Endothelial cell of umbilical vein (primary cell): ENCODE measurements around the gene INTS11. TPM values are rescaled to one million over a fixed set of nuclear protein-coding genes. Genes with fewer than 3 reads are reported as not detected.

Source experiments
- BruUV-seq: library from RNA; stranded (reverse); fragments of 400-500 nt; replicated peaks from 2 replicates; lab custom pipeline; 2021; lab: Mats Ljungman, UMichigan
- CTCF ChIA-PET: fragments of 300-600, 350-600 bp; sonication (Branson Sonifier 250); formaldehyde crosslinking; loops from one replicate; lab custom pipeline; 2021; ENCODE audit warnings: antibody characterized with exemption, inconsistent platforms; lab: Charles Lee
- POLR2A ChIA-PET: fragments of 300-600, 350-600 bp; sonication (Branson Sonifier 250); formaldehyde crosslinking; loops from one replicate; lab custom pipeline; 2021; ENCODE audit warnings: antibody characterized with exemption, inconsistent platforms; lab: Charles Lee
- DNase-seq: peaks from one replicate; pipeline ENCODE4 v3.0.0-alpha.2; 2011; ENCODE audit warnings: low read depth, low spot score
- FAIRE-seq: peaks from 2 replicates; lab custom pipeline; 2011; peaks lifted over from hg19 to GRCh38; lab: Jason Lieb, UNC
- H2AFZ ChIP-seq: 2 replicates; pipeline ENCODE4 v1.6.0; 2012; ENCODE audit warnings: low read depth, low read length, control low read depth, inconsistent platforms
- H3K27ac ChIP-seq: 2 replicates; pipeline ENCODE4 v1.5.1; 2011; ENCODE audit warnings: low read depth, mild to moderate bottlenecking, control low read depth, low read length, moderate library complexity; ENCODE audit not compliant: insufficient read depth
- H3K27me3 ChIP-seq, 2 experiments: 2 replicates each; pipeline versions ENCODE4 v1.6.0 to v1.6.1; 2011; ENCODE audit warnings: low read length in 2 of 2, mixed read lengths in 1 of 2; ENCODE audit not compliant: control insufficient read depth in 2 of 2, insufficient read depth in 2 of 2
- H3K36me3 ChIP-seq, 2 experiments: 2 replicates in 1 of 2; 3 replicates in 1 of 2; pipeline ENCODE4 v1.5.1; 2011; ENCODE audit warnings: low read length in 2 of 2, mild to moderate bottlenecking in 1 of 2, moderate library complexity in 1 of 2; ENCODE audit not compliant: control insufficient read depth in 2 of 2, insufficient read depth in 2 of 2; ENCODE audit errors: extremely low read depth in 1 of 2
- H3K4me1 ChIP-seq: 3 replicates; pipeline ENCODE4 v1.5.1; 2011; ENCODE audit warnings: mild to moderate bottlenecking, low read length; ENCODE audit not compliant: control insufficient read depth, insufficient read depth; ENCODE audit errors: extremely low read depth
- H3K4me2 ChIP-seq: 2 replicates; pipeline ENCODE4 v1.6.1; 2011; ENCODE audit warnings: low read length, control low read depth, mixed read lengths; ENCODE audit not compliant: insufficient read depth
- H3K4me3 ChIP-seq, 3 experiments: fragments of 200-600 bp in 1 of 3; sonication (generic), shearing (Covaris generic) in 1 of 3; replicated peaks in 1 of 3; 2 replicates each; pipeline ENCODE4 v1.5.1; 2011 to 2016; ENCODE audit warnings: control low read depth in 3 of 3, low read length in 3 of 3, mild to moderate bottlenecking in 2 of 3, inconsistent platforms in 1 of 3, low read depth in 1 of 3, moderate library complexity in 1 of 3; ENCODE audit not compliant: insufficient read depth in 1 of 3
- H3K79me2 ChIP-seq: 2 replicates; pipeline ENCODE4 v1.6.0; 2012; ENCODE audit warnings: low read length, inconsistent platforms; ENCODE audit not compliant: control insufficient read depth, insufficient read depth
- H3K9ac ChIP-seq: replicated peaks from 2 replicates; pipeline ENCODE3; 2011; ENCODE audit warnings: low read length, control low read depth; ENCODE audit not compliant: insufficient read depth; ENCODE audit errors: extremely low read depth
- H3K9me1 ChIP-seq: replicated peaks from 3 replicates; pipeline ENCODE4 v1.6.0; 2011; ENCODE audit warnings: mild to moderate bottlenecking, low read length; ENCODE audit not compliant: control insufficient read depth, insufficient read depth; ENCODE audit errors: extremely low read depth
- H3K9me3 ChIP-seq: replicated peaks from 2 replicates; pipeline ENCODE4 v1.5.1; 2012; ENCODE audit warnings: low read length, inconsistent platforms; ENCODE audit not compliant: control insufficient read depth, insufficient read depth
- H4K20me1 ChIP-seq: replicated peaks from 2 replicates; pipeline ENCODE3; 2011; ENCODE audit warnings: mild to moderate bottlenecking, low read length; ENCODE audit not compliant: control insufficient read depth, insufficient read depth; ENCODE audit errors: extremely low read depth
- EZH2 ChIP-seq: IDR thresholded peaks from 2 replicates; pipeline ENCODE4 v1.6.1; 2012; ENCODE audit warnings: borderline replicate concordance, low read depth, mild to moderate bottlenecking, moderate library complexity, low read length, inconsistent platforms; ENCODE audit not compliant: severe bottlenecking
- FOS ChIP-seq: IDR thresholded peaks from 2 replicates; pipeline ENCODE4 v1.6.1; 2011; ENCODE audit warnings: mild to moderate bottlenecking, low read length, moderate library complexity, borderline replicate concordance; ENCODE audit not compliant: insufficient read depth
- GATA2 ChIP-seq: IDR thresholded peaks from 2 replicates; pipeline ENCODE4 v1.7.0; 2011; ENCODE audit warnings: low read depth, mild to moderate bottlenecking, moderate library complexity, mixed read lengths, low read length; ENCODE audit not compliant: insufficient read length, insufficient read depth
- JUN ChIP-seq: IDR thresholded peaks from 2 replicates; pipeline ENCODE4 v1.6.1; 2011; ENCODE audit warnings: borderline replicate concordance, low read depth; ENCODE audit not compliant: insufficient read length, insufficient read depth
- MYC ChIP-seq: IDR thresholded peaks from one replicate; pipeline ENCODE4 v1.6.1; 2011; ENCODE audit warnings: mild to moderate bottlenecking, low read depth, low read length
- POLR2A ChIP-seq: IDR thresholded peaks from 2 replicates; pipeline ENCODE4 v1.6.1; 2012; ENCODE audit warnings: low read depth, mild to moderate bottlenecking, control low read depth, low read length
- POLR2AphosphoS5 ChIP-seq: IDR thresholded peaks from 2 replicates; pipeline ENCODE4 v1.6.1; 2012; ENCODE audit warnings: low read depth, mild to moderate bottlenecking, control low read depth, low read length, moderate library complexity; ENCODE audit not compliant: insufficient read depth
- dilution Hi-C: fragments of 300-500 bp; cut with MboI; formaldehyde crosslinking; loops from one replicate; pipeline ENCODE4 v1.15.0; 2019; ENCODE audit warnings: low sequenced_read_pairs; ENCODE audit not compliant: extremely low pct_ligation_motif_present
- intact Hi-C: fragments of 100-400 bp; cut with micrococcal nuclease; formaldehyde crosslinking; loops from one replicate; pipeline ENCODE4 v1.10.0; 2022
- polyA plus RNA-seq, 4 experiments: library from polyadenylated mRNA; depleted of rRNA in 3 of 4; stranded (reverse) in 3 of 4; unstranded in 1 of 4; fragments of >200 nt; gene quantifications; 2 replicates each; pipeline versions ENCODE4 v1.2.1 to v1.2.3, GENCODE V29; 2011 to 2012; ENCODE audit warnings: missing spikeins in 1 of 4
- total RNA-seq: library from RNA; stranded (reverse); gene quantifications from 2 replicates; pipeline ENCODE4 v1.2.3, GENCODE V29; 2021
- TF ChIP-seq, protein P1 (sequence below): IDR thresholded peaks from 2 replicates; pipeline ENCODE4 v1.6.1; 2011; ENCODE audit not compliant: insufficient read depth, insufficient read length
- TF ChIP-seq, protein P2 (sequence below), 2 donors: IDR thresholded peaks; 1 replicate in 1 of 2; 2 replicates in 1 of 2; pipeline ENCODE4 v1.5.1; 2011; ENCODE audit warnings: low read length in 2 of 2, mild to moderate bottlenecking in 2 of 2, moderate library complexity in 2 of 2, control low read depth in 1 of 2, inconsistent platforms in 1 of 2, low read depth in 1 of 2; ENCODE audit not compliant: insufficient read depth in 1 of 2; ENCODE audit errors: extremely low read depth in 1 of 2

The INTS11 gene
- total and polyA plus RNA-seq, 2 donors (not counting 3 experiments of a cell fraction or from before 2014, with no cell fraction given), result 132 to 222 TPM

DNA sequence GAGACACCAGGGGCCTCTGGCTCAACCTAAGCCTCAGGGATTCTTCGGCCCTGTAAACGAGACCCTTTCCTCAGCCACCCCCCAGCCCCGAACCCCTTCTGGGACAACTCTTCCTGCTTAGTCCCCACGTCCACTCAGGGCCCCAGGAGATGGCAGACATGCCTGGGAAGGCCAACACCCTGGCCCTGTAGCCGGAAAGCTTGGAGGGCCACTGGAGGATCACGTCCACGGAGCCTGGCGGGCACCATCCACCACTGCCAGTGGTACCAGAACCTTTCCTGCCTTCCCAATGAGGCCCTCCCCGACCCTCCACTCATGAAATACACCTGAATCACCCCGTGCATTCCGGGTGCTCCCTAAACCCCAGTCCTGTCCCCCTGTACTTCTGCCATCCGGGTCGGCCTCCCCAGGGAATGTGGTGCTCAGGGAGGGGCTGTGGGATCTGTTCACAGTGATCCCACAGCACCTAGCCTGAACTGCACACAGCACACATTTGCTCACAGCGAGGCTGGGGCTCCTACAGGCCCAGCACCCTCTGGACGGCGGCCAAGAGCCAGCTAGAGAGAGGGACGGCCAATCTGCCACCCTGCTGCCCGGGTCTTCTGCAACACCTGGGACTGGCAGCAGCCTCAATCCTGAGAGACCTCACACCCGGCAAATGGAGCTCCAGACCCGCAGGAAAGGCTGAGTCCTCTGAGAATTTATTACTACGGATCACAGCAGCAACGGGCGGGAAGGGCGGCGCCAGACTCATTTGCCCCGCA, 48.8 kb upstream of the INTS11 start:
- dilution Hi-C loops (no loop called here), intact Hi-C loops (no loop called here)
- no peaks in the 10 kb centered on the region for H3K9me1 ChIP-seq
- H2AFZ ChIP-seq, result no peak overlapping the region
- no peaks in the 10 kb centered on the region for H4K20me1 ChIP-seq
- H3K27me3 ChIP-seq, result no peaks in the 10 kb centered on the region
- CTCF ChIA-PET, result interaction anchor here (0.8 to 2.4 kb wide), 10 partner anchors 11 to 251 kb away, joined by 3 to 9 read pairs (median 5); partner anchors contain the start of gene CCNL2
- FAIRE-seq (no peak), DNase-seq (no peak)
- H3K4me2 ChIP-seq, result no peak overlapping the region
- H3K79me2 ChIP-seq, result peaks cover 19% of the 10 kb centered on the region
- peaks cover 0 to 3% of the 10 kb centered on the region in 2 experiments for H3K36me3 ChIP-seq
- peaks cover 13% of the 10 kb centered on the region for H3K4me1 ChIP-seq
- POLR2A ChIA-PET, result no interaction called here
- H3K4me3 ChIP-seq, result no peak overlapping the region
- H3K9me3 ChIP-seq, result no peaks in the 10 kb centered on the region
- BruUV-seq, result no TSS peak
- TF ChIP-seq JUN, result no peak
- TF ChIP-seq, protein P1, sequence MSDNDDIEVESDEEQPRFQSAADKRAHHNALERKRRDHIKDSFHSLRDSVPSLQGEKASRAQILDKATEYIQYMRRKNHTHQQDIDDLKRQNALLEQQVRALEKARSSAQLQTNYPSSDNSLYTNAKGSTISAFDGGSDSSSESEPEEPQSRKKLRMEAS, result no peak
- no peak overlapping the region for H3K9ac ChIP-seq
- no peak overlapping the region for H3K27ac ChIP-seq

DNA sequence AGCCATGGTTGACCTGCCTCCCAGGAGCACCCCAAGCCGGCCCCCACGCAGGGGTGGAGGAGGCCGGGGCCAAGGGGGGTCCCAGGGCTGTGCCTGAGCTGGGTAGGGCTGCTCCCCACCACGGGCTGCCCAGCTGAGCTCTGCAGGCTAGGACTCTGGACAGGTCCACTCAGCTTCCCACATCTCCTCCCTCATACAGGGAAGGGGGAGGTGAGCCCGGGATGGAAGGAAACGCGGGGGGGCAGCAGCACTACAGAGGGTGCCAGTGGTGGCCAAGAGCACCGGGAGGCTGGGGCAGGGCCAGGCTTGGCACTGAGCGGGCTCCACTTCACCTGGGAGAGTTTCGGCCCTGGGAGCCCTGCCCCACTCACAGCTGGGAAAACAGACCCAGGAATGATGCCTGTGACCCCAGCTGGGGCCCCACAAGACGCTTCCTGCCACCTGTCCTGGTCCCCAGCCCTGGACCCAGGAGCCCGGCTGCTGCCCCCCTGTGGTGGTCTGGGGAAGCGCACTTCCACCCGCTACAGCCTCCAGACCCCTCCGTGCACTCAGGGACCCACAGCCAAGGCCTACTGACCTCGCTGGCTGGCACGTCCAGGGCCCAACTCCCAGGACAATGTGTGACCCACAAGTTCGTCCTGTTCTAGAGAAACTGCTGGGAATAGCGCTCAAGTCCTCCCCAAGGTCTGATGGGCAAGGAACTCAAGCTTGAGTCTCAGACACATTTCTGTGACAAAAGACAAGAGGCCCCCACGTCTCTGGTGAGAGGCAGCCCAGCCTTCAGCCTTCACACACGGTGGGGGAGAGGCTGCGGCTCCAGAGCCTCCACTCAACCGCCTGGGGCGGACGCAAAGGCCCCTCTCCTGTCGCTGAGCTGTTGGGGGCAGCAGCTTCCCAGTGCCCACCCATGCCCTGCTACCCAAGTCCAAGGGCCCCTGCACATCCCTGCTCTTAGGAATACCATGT, 47.6 kb upstream of the INTS11 start:
- Histone ChIP-seq H3K4me3 (no peak overlapping the region), H3K36me3 (peaks cover 0 to 3% of the 10 kb centered on the region in 2 experiments)
- CTCF ChIA-PET, result interaction anchor here (0.7 to 2.4 kb wide), 16 partner anchors 10 to 252 kb away, joined by 3 to 9 read pairs (median 4); partner anchors contain the start of genes CCNL2 and DVL1

More for the DNA sequence above, 47.6 kb upstream of the INTS11 start:
- Histone ChIP-seq H3K9me1 (no peaks in the 10 kb centered on the region), H3K27ac (no peak overlapping the region), H3K9ac (no peak overlapping the region), H3K9me3 (no peaks in the 10 kb centered on the region), H2AFZ (no peak overlapping the region), H3K79me2 (peaks cover 19% of the 10 kb centered on the region), H3K4me2 (no peak overlapping the region), H3K4me1 (peaks cover 13% of the 10 kb centered on the region), H4K20me1 (no peaks in the 10 kb centered on the region), H3K27me3 (no peaks in the 10 kb centered on the region)
- intact Hi-C loops, result no loop called here
- DNase-seq (peak; percentile 52), FAIRE-seq (peak; percentile 50)
- POLR2A ChIA-PET, result no interaction called here
- no TSS peak for BruUV-seq
- TF ChIP-seq JUN, result no peak
- peak; percentile 43 for TF ChIP-seq POLR2A
- TF ChIP-seq POLR2AphosphoS5, result no peak
- no peak for TF ChIP-seq EZH2
- TF ChIP-seq FOS, result no peak
- TF ChIP-seq, protein P1, result no peak
- TF ChIP-seq GATA2, result no peak
- TF ChIP-seq, protein P2, sequence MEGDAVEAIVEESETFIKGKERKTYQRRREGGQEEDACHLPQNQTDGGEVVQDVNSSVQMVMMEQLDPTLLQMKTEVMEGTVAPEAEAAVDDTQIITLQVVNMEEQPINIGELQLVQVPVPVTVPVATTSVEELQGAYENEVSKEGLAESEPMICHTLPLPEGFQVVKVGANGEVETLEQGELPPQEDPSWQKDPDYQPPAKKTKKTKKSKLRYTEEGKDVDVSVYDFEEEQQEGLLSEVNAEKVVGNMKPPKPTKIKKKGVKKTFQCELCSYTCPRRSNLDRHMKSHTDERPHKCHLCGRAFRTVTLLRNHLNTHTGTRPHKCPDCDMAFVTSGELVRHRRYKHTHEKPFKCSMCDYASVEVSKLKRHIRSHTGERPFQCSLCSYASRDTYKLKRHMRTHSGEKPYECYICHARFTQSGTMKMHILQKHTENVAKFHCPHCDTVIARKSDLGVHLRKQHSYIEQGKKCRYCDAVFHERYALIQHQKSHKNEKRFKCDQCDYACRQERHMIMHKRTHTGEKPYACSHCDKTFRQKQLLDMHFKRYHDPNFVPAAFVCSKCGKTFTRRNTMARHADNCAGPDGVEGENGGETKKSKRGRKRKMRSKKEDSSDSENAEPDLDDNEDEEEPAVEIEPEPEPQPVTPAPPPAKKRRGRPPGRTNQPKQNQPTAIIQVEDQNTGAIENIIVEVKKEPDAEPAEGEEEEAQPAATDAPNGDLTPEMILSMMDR (IDR thresholded peaks at IDR 0.05; ENCODE audit: extremely low read depth in 1 of 2, insufficient read depth in 1 of 2, low read depth in 1 of 2, low read length in 2 of 2), result peak; percentile 91 to 98
- no peak for TF ChIP-seq MYC
- dilution Hi-C loops, result no loop called here
